Endothelial cell of umbilical vein (primary cell): Measurements from ENCODE around the gene FYB1. TPM values are rescaled to one million over a fixed set of nuclear protein-coding genes. Genes with fewer than 3 reads are reported as not detected.

Experiments
- BruUV-seq: library from RNA; stranded (reverse); fragments of 400-500 nt; replicated peaks from 2 replicates; lab custom pipeline; 2021; lab: Mats Ljungman, UMichigan
- CTCF ChIA-PET: fragments of 300-600, 350-600 bp; sonication (Branson Sonifier 250); formaldehyde crosslinking; loops from one replicate; lab custom pipeline; 2021; ENCODE audit warnings: antibody characterized with exemption, inconsistent platforms; lab: Charles Lee
- POLR2A ChIA-PET: fragments of 300-600, 350-600 bp; sonication (Branson Sonifier 250); formaldehyde crosslinking; loops from one replicate; lab custom pipeline; 2021; ENCODE audit warnings: antibody characterized with exemption, inconsistent platforms; lab: Charles Lee
- DNase-seq: peaks from one replicate; pipeline ENCODE4 v3.0.0-alpha.2; 2011; ENCODE audit warnings: low read depth, low spot score
- FAIRE-seq: peaks from 2 replicates; lab custom pipeline; 2011; peaks lifted over from hg19 to GRCh38; lab: Jason Lieb, UNC
- H2AFZ ChIP-seq: 2 replicates; pipeline ENCODE4 v1.6.0; 2012; ENCODE audit warnings: low read depth, low read length, control low read depth, inconsistent platforms
- H3K27ac ChIP-seq: 2 replicates; pipeline ENCODE4 v1.5.1; 2011; ENCODE audit warnings: low read depth, mild to moderate bottlenecking, control low read depth, low read length, moderate library complexity; ENCODE audit not compliant: insufficient read depth
- H3K27me3 ChIP-seq, 2 experiments: 2 replicates each; pipeline versions ENCODE4 v1.6.0 to v1.6.1; 2011; ENCODE audit warnings: low read length in 2 of 2, mixed read lengths in 1 of 2; ENCODE audit not compliant: control insufficient read depth in 2 of 2, insufficient read depth in 2 of 2
- H3K36me3 ChIP-seq, 2 experiments: 2 replicates in 1 of 2; 3 replicates in 1 of 2; pipeline ENCODE4 v1.5.1; 2011; ENCODE audit warnings: low read length in 2 of 2, mild to moderate bottlenecking in 1 of 2, moderate library complexity in 1 of 2; ENCODE audit not compliant: control insufficient read depth in 2 of 2, insufficient read depth in 2 of 2; ENCODE audit errors: extremely low read depth in 1 of 2
- H3K4me1 ChIP-seq: 3 replicates; pipeline ENCODE4 v1.5.1; 2011; ENCODE audit warnings: mild to moderate bottlenecking, low read length; ENCODE audit not compliant: control insufficient read depth, insufficient read depth; ENCODE audit errors: extremely low read depth
- H3K4me2 ChIP-seq: 2 replicates; pipeline ENCODE4 v1.6.1; 2011; ENCODE audit warnings: low read length, control low read depth, mixed read lengths; ENCODE audit not compliant: insufficient read depth
- H3K4me3 ChIP-seq, 3 experiments: fragments of 200-600 bp in 1 of 3; sonication (generic), shearing (Covaris generic) in 1 of 3; replicated peaks in 1 of 3; 2 replicates each; pipeline ENCODE4 v1.5.1; 2011 to 2016; ENCODE audit warnings: control low read depth in 3 of 3, low read length in 3 of 3, mild to moderate bottlenecking in 2 of 3, inconsistent platforms in 1 of 3, low read depth in 1 of 3, moderate library complexity in 1 of 3; ENCODE audit not compliant: insufficient read depth in 1 of 3
- H3K79me2 ChIP-seq: 2 replicates; pipeline ENCODE4 v1.6.0; 2012; ENCODE audit warnings: low read length, inconsistent platforms; ENCODE audit not compliant: control insufficient read depth, insufficient read depth
- H3K9ac ChIP-seq: replicated peaks from 2 replicates; pipeline ENCODE3; 2011; ENCODE audit warnings: low read length, control low read depth; ENCODE audit not compliant: insufficient read depth; ENCODE audit errors: extremely low read depth
- H3K9me1 ChIP-seq: replicated peaks from 3 replicates; pipeline ENCODE4 v1.6.0; 2011; ENCODE audit warnings: mild to moderate bottlenecking, low read length; ENCODE audit not compliant: control insufficient read depth, insufficient read depth; ENCODE audit errors: extremely low read depth
- H3K9me3 ChIP-seq: replicated peaks from 2 replicates; pipeline ENCODE4 v1.5.1; 2012; ENCODE audit warnings: low read length, inconsistent platforms; ENCODE audit not compliant: control insufficient read depth, insufficient read depth
- H4K20me1 ChIP-seq: replicated peaks from 2 replicates; pipeline ENCODE3; 2011; ENCODE audit warnings: mild to moderate bottlenecking, low read length; ENCODE audit not compliant: control insufficient read depth, insufficient read depth; ENCODE audit errors: extremely low read depth
- EZH2 ChIP-seq: IDR thresholded peaks from 2 replicates; pipeline ENCODE4 v1.6.1; 2012; ENCODE audit warnings: borderline replicate concordance, low read depth, mild to moderate bottlenecking, moderate library complexity, low read length, inconsistent platforms; ENCODE audit not compliant: severe bottlenecking
- FOS ChIP-seq: IDR thresholded peaks from 2 replicates; pipeline ENCODE4 v1.6.1; 2011; ENCODE audit warnings: mild to moderate bottlenecking, low read length, moderate library complexity, borderline replicate concordance; ENCODE audit not compliant: insufficient read depth
- GATA2 ChIP-seq: IDR thresholded peaks from 2 replicates; pipeline ENCODE4 v1.7.0; 2011; ENCODE audit warnings: low read depth, mild to moderate bottlenecking, moderate library complexity, mixed read lengths, low read length; ENCODE audit not compliant: insufficient read length, insufficient read depth
- JUN ChIP-seq: IDR thresholded peaks from 2 replicates; pipeline ENCODE4 v1.6.1; 2011; ENCODE audit warnings: borderline replicate concordance, low read depth; ENCODE audit not compliant: insufficient read length, insufficient read depth
- MYC ChIP-seq: IDR thresholded peaks from one replicate; pipeline ENCODE4 v1.6.1; 2011; ENCODE audit warnings: mild to moderate bottlenecking, low read depth, low read length
- POLR2A ChIP-seq: IDR thresholded peaks from 2 replicates; pipeline ENCODE4 v1.6.1; 2012; ENCODE audit warnings: low read depth, mild to moderate bottlenecking, control low read depth, low read length
- POLR2AphosphoS5 ChIP-seq: IDR thresholded peaks from 2 replicates; pipeline ENCODE4 v1.6.1; 2012; ENCODE audit warnings: low read depth, mild to moderate bottlenecking, control low read depth, low read length, moderate library complexity; ENCODE audit not compliant: insufficient read depth
- dilution Hi-C: fragments of 300-500 bp; cut with MboI; formaldehyde crosslinking; loops from one replicate; pipeline ENCODE4 v1.15.0; 2019; ENCODE audit warnings: low sequenced_read_pairs; ENCODE audit not compliant: extremely low pct_ligation_motif_present
- intact Hi-C: fragments of 100-400 bp; cut with micrococcal nuclease; formaldehyde crosslinking; loops from one replicate; pipeline ENCODE4 v1.10.0; 2022
- polyA plus RNA-seq, 4 experiments: library from polyadenylated mRNA; depleted of rRNA in 3 of 4; stranded (reverse) in 3 of 4; unstranded in 1 of 4; fragments of >200 nt; gene quantifications; 2 replicates each; pipeline versions ENCODE4 v1.2.1 to v1.2.3, GENCODE V29; 2011 to 2012; ENCODE audit warnings: missing spikeins in 1 of 4
- total RNA-seq: library from RNA; stranded (reverse); gene quantifications from 2 replicates; pipeline ENCODE4 v1.2.3, GENCODE V29; 2021
- TF ChIP-seq, protein P1 (sequence below), 2 donors: IDR thresholded peaks; 1 replicate in 1 of 2; 2 replicates in 1 of 2; pipeline ENCODE4 v1.5.1; 2011; ENCODE audit warnings: low read length in 2 of 2, mild to moderate bottlenecking in 2 of 2, moderate library complexity in 2 of 2, control low read depth in 1 of 2, inconsistent platforms in 1 of 2, low read depth in 1 of 2; ENCODE audit not compliant: insufficient read depth in 1 of 2; ENCODE audit errors: extremely low read depth in 1 of 2
- TF ChIP-seq, protein P2 (sequence below): IDR thresholded peaks from 2 replicates; pipeline ENCODE4 v1.6.1; 2011; ENCODE audit not compliant: insufficient read depth, insufficient read length

FYB1 gene
- total and polyA plus RNA-seq, 2 donors (not counting 3 experiments of a cell fraction or from before 2014, with no cell fraction given), result 0.44 TPM; not detected in 1

DNA sequence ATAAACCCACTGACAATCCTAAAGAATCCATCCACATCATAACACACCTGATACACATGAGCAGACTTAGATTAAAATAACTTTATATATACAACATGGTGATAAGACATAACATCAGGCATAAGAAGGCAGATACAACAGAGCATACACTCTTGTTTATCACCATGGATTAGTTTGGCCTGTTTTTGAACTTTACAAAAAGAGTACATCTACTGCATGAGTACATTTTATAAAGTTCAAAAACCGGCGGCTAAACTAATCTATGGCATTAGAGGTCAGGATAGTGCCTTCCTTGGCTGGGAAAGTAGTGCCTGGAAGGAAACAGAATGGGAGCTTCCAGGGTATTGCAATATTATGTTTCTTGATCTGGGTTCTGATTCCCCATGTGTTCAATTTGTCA, 160.3 kb downstream of the FYB1 start:
- Histone ChIP-seq H3K9me1 (no peaks in the 10 kb centered on the region), H3K79me2 (peaks cover 63% of the 10 kb centered on the region), H3K4me2 (no peak overlapping the region), H3K4me3 (no peak overlapping the region), H4K20me1 (peaks cover 8% of the 10 kb centered on the region), H3K36me3 (no peaks in the 10 kb centered on the region), H3K4me1 (peaks cover 5% of the 10 kb centered on the region), H3K27me3 (no peaks in the 10 kb centered on the region), H3K27ac (no peak overlapping the region), H3K9me3 (no peaks in the 10 kb centered on the region), H2AFZ (no peak overlapping the region), H3K9ac (no peak overlapping the region)
- POLR2A ChIA-PET, result no interaction called here
- no TSS peak for BruUV-seq
- FAIRE-seq, result no peak
- TF ChIP-seq, protein P1, sequence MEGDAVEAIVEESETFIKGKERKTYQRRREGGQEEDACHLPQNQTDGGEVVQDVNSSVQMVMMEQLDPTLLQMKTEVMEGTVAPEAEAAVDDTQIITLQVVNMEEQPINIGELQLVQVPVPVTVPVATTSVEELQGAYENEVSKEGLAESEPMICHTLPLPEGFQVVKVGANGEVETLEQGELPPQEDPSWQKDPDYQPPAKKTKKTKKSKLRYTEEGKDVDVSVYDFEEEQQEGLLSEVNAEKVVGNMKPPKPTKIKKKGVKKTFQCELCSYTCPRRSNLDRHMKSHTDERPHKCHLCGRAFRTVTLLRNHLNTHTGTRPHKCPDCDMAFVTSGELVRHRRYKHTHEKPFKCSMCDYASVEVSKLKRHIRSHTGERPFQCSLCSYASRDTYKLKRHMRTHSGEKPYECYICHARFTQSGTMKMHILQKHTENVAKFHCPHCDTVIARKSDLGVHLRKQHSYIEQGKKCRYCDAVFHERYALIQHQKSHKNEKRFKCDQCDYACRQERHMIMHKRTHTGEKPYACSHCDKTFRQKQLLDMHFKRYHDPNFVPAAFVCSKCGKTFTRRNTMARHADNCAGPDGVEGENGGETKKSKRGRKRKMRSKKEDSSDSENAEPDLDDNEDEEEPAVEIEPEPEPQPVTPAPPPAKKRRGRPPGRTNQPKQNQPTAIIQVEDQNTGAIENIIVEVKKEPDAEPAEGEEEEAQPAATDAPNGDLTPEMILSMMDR (IDR thresholded peaks at IDR 0.05; ENCODE audit: extremely low read depth in 1 of 2, insufficient read depth in 1 of 2, low read depth in 1 of 2, low read length in 2 of 2), result no peak
- TF ChIP-seq MYC (no peak), POLR2A (no peak)
- DNase-seq, result no peak
- intact Hi-C loops (no loop called here), dilution Hi-C loops (no loop called here)
- CTCF ChIA-PET, result interaction anchor here (1.0 kb wide), 1 partner anchor 21 kb away, joined by 4 read pairs; no protein-coding TSS in a partner anchor

DNA sequence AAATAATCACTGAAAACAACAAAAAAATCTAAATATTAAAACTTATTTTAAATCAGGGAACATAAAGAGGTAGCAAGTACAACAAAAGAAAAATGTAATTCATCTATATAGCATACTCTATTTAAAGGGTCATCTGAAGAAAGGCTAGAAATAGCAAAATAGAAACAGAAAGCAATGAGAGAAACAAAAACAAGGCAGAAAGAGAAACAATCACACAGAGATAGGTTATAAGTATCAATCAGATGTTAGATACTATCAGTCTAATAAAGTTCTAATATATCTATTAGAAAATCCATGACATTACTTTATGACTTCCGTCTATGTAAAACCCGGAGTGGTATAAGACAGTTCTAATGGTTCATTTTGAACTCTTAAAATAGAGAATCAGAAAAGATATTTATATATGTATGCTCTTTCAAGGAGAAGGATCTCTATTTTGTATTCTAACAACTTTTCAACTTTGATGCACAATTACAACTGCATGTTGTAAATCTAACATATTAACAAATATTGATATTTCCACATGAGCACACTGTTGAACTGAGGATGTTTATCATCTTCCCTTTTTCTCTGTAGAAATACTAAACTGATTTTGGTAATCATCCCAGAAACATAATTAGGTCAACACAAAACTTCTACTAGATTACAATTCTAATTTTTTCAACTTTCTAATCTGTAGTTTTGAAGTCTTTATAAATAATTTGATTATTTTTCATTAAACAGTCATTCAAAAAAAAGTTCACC, 161.0 kb downstream of the FYB1 start:
- FAIRE-seq (no peak), DNase-seq (peak; percentile 24)
- dilution Hi-C loops, result no loop called here
- POLR2A ChIA-PET, result no interaction called here
- CTCF ChIA-PET, result no interaction called here
- no peaks in the 10 kb centered on the region for H3K27me3 ChIP-seq
- peak overlapping the region; percentile 95 for H3K4me2 ChIP-seq
- H3K9me1 ChIP-seq, result no peaks in the 10 kb centered on the region
- H3K9ac ChIP-seq, result peak overlapping the region; percentile 44
- H3K27ac ChIP-seq, result no peak overlapping the region
- H3K79me2 ChIP-seq, result peaks cover 61% of the 10 kb centered on the region
- H2AFZ ChIP-seq, result no peak overlapping the region
- no TSS peak for BruUV-seq
- intact Hi-C loops, result no loop called here
- H3K36me3 ChIP-seq, result no peaks in the 10 kb centered on the region
- peaks cover 8% of the 10 kb centered on the region for H4K20me1 ChIP-seq
- TF ChIP-seq FOS (no peak), MYC (no peak), POLR2AphosphoS5 (no peak), JUN (no peak), POLR2A (no peak), EZH2 (no peak), GATA2 (no peak)
- TF ChIP-seq, protein P1 (IDR thresholded peaks at IDR 0.05; ENCODE audit: extremely low read depth in 1 of 2, insufficient read depth in 1 of 2, low read depth in 1 of 2, low read length in 2 of 2), result no peak
- TF ChIP-seq, protein P2, sequence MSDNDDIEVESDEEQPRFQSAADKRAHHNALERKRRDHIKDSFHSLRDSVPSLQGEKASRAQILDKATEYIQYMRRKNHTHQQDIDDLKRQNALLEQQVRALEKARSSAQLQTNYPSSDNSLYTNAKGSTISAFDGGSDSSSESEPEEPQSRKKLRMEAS, result no peak
- peak overlapping the region in 2 of 3 experiments; percentile 20 to 46 for H3K4me3 ChIP-seq
- peaks cover 5% of the 10 kb centered on the region for H3K4me1 ChIP-seq
- H3K9me3 ChIP-seq, result no peaks in the 10 kb centered on the region
